ENCODE results near the gene RETREG1.
"Not testable (repeated sequence)": the region's sequence is repeated elsewhere in the genome, so short reads cannot be mapped to it uniquely, and the experiment has no call there.

Gene RETREG1

DNA sequence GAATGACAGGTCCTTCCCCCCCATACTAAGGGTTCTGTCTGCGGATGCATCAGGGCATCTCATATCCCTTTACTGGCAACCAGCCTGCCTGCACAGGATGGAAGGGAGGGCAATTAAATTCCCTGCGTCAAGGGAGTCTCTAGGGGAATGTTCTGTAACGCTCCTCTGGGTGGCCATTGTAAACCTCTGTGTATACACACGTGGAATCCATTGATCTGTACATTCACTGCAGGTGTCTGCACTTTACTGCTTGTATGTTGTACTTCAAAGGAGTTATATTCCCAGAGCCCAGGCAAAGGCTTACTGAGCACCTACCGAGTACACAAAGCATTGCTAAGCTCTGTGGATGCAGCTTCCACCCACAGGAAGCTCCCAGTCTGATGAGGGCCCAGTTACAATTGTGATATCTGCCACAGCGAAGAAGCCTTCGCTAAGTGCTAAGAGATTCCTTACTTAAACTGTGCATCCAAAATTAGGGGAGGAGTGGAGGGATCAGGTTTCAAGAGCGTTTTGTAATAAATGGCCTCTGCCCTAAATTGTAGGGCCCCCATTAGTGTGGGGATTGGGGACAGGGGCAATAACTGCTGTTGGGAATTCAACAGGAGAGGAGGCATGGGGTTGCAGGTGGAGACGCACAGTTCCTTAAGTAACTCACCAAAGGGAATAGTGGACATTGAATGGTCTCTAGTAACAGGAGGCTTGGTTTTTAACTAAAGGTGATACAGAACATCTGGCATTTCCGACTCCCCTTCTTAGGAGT, 1.5 kb upstream of the RETREG1 start:
- intact Hi-C loops (cut with DNase I) = loop anchor here (5.0 kb wide), 2 partner anchors 41 to 71 kb away; no protein-coding TSS in a partner anchor

DNA sequence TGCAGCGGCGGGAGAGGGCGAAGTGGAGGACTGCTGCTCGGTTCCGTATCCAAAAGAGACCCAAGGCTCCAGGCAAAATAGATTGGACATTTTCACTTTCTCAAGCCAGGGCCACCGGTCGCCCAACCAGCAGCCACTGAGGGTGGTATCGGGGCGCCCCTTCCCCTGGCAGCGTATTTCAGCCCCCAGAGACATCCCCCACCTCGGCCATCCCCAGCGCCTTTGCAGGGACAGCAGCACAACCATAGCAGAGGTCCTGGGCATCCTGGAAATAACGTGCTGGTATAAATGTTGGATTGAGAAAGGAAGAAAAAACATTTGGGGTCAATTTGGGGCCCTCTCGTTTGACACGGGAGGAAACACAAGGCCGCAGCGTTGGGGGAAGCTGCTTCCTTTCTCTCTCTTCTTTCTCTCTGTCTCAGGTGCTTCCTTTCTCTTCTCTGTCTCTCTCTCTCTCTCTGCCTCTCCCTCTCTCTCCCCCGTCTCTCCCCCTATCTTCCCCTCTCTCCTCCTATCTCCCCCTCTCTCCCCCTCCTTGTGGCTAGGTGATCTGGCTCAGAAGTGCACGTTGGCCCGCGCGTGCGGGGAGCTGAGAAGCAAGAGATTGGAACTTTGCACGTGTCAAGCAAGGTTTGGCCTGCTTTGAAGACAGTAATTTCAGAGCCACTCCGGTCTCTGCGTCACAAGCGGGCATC, 624 bp upstream of the RETREG1 start:
- peak in 3 of 10 donors; percentile 54 to 81 (median 78) for DNase-seq
- intact Hi-C loops (cut with DNase I) = loop anchor here (5.0 kb wide), 2 partner anchors 40 to 70 kb away; no protein-coding TSS in a partner anchor

More for the DNA sequence above, 1.5 kb upstream of the RETREG1 start:
- no peak for DNase-seq

DNA sequence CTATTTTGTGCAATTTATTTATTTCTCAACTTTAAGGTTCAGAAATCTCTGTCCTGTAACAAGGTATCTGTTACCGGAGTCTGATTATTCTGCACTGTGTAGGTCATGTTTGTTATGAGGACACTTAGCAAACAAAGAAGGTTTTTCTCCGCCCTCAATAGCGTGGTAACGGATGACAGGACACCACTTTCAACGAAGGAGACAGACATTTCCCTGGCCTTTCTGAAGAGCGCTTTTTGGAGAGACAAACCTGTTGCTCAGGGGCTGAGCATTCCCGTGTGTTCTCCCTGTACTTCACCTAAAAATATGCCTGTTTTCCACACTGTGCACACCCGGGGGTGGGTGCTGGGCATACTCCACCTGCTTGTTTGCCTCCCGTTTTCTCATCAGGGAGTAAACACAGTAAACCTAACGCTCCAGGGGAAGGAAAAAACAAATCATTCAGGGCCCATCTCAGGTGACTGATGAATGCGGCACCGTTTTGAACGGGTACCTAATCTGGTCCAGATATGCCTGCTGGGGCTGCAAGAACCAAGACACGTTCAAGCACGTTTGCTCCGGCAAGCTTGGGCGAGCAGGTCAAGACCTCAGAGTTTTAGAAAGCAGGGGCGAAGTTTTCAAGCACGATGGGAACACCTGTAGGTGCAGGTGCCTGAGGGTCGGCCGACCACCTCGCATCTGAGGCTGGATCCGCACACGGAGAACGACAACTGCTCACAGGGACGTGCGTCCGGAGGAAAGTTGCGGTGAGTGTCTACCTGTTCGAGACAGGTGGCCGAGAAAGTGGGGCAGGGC, 859 bp downstream of the RETREG1 start:
- intact Hi-C loops (cut with DNase I) = loop anchor here (5.0 kb wide), 2 partner anchors 39 to 69 kb away; no protein-coding TSS in a partner anchor

DNA sequence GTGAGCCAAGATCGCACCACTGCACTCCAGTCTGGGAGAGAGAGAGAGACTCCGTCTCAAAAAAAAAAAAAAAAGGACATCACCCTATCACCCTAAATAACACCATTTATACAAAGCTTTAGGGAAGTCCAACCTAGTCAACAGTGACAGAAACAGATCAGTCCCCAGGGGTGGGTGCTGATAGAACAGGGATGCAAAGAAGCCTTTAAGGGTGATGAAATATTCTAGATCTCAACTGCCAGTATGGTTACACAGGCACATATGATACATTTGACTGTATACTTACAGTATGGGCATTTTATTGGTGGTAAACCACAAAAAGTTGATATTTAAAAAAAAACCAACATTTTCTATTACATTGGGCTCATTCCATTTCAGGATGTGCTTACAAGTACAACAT, 4.8 kb downstream of the RETREG1 start:
- DNase-seq = no peak
- intact Hi-C loops (cut with DNase I) = no loop called here

More for the DNA sequence above, 859 bp downstream of the RETREG1 start:
- no peak for DNase-seq

DNA sequence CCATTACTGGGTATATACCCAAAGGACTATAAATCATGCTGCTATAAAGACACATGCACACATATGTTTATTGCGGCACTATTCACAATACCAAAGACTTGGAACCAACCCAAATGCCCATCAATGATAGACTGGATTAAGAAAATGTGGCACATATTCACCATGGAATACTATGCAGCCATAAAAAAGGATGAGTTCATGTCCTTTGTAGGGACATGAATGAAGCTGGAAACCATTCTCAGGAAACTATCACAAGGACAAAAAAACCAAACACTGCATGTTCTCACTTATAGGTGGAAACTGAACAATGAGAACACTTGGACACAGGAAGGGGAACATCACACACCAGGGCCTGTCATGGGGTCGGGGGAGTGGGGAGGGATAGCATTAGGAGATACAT, 5.9 kb downstream of the RETREG1 start:
- intact Hi-C loops (cut with DNase I) = not testable (repeated sequence)

DNA sequence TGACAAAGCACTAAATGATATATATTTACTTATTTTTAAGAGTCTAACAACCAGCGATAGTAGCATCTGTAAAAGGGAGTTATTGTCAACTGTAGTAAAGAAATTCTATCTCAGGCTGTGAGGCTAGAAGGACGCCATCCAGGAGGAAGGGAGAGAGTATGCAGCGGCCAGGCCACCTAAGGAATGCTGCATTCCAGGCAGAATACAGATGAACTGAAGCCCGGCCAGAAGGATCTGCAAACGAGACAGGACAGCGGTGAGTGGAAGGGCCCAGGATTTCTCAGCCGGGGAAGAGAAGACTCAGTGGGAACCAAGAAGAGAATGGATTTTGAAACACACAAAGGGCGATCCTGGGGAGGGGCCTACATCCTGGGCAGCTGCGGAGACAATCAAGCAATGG, 7.4 kb downstream of the RETREG1 start:
- intact Hi-C loops (cut with DNase I) = no loop called here
- DNase-seq = no peak

More for the DNA sequence above, 5.9 kb downstream of the RETREG1 start:
- not testable (repeated sequence) for DNase-seq

DNA sequence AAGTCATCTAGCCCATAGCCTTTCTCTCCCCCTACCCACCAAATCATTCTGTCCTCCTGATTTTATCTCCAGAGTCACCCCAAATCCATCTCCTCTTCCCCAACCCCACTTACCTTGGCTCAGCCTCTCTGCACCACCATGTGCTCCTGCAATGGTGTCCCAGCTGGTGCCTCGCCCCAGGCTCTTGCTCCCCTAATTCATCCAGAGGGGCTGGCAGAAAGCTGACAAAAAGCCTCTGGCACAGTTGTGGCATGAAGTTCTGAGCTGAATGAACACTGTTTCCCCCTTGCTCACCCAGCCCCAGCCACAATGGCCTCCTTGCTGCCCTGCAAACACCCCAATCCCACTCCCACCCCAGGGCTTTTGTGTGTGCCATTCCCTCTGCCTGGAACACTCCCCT, 10.2 kb downstream of the RETREG1 start:
- no peak for DNase-seq
- intact Hi-C loops (cut with DNase I) = no loop called here

DNA sequence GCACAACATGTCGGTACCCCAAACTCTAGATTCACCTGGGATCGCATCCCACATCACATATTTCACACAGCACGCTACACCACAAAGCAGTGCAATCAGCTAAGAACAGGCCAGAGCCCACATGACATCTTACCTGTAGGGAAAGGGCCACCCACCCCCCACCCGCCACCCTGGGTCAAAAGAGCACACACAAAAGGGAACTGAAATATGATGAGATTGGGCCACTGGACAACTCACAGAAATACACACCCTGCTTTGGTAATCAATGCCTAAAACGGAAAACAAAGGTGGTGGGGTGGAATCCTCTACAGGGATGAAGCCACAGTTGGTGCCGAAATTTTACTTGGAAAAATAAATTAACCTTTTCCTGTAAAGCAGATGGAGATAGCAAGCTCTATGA, 13.1 kb downstream of the RETREG1 start:
- intact Hi-C loops (cut with DNase I) = no loop called here

DNA sequence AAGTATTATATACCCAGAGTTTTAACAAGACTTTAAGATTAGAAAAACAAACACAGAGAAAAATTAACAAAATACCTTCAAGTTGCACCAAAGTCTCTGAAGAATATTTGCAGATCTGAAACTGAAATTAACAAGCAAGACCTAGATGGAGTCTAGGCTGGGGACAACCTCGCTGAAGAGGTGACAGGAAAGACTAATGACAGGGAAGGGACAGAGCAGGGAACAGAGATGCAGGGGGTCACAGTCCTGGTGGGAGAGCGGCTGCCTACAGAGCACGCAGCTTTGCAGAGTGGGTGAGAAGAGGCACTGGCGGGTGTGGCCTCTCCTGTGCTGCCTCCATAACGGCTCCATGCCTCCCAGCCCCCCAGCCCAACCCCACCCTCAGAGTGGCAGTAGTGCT, 13.5 kb downstream of the RETREG1 start:
- DNase-seq = no peak
- intact Hi-C loops (cut with DNase I) = no loop called here

More for the DNA sequence above, 13.1 kb downstream of the RETREG1 start:
- DNase-seq = no peak

DNA sequence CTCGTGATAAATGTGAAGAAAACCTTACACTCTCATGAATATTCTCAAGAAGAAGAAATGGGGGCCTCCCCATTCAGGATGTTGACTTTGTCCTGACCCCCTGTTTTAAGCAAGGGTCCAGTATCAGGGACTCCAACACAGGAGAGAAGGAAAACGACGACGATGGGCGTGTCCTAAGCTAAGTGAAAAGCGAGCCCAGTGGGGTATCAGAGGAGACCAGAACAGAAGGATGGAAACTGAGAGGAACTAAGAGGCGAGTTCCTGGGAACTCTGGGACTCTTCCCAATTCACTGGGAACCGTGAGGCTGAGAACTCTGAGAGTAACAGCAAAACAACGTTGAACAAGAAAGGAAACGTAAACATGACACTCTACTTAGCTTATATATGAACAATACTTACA, 14.6 kb downstream of the RETREG1 start:
- DNase-seq = no peak
- intact Hi-C loops (cut with DNase I) = no loop called here

DNA sequence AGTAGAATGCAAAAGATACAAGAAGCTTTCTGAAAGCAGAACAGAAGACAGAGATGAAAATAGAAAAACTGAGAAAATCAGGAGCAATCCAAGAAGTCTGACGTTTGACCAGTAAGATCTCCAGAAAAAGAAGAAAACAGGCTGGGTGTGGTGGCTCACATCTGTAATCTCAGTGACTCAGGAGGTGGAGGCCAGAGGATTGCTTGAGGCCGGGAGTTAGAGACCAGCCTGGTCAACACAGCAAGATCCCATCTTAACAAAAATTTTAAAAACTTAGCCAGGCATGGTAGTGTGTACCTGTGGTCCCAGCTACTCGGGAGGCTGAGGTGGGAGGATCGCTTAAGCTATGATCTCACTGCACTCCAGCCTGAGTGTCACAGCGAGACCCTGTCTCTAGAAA, 15.9 kb downstream of the RETREG1 start:
- intact Hi-C loops (cut with DNase I) = no loop called here
- no peak for DNase-seq

DNA sequence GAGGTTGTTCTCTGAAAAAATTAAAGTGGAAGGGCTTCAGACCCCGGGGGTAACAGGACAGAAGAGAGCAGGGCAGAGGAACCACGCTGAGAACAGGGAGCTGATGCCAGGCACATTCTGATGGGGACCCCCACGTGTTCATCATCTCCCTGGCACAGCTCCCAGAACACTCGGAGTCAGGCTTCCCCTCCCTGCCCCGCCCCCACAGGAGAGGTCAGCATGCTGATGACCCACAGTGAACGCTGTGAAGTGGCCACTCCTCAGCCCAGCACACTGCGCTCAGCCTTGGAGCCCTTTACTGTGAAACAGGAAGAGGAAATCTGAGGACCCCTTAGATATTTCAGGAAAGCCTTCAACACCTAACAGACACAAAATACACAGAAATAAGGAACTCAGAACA, 16.4 kb downstream of the RETREG1 start:
- intact Hi-C loops (cut with DNase I) = no loop called here
- DNase-seq = peak in 8 of 10 donors; percentile 56 to 96 (median 82)

DNA sequence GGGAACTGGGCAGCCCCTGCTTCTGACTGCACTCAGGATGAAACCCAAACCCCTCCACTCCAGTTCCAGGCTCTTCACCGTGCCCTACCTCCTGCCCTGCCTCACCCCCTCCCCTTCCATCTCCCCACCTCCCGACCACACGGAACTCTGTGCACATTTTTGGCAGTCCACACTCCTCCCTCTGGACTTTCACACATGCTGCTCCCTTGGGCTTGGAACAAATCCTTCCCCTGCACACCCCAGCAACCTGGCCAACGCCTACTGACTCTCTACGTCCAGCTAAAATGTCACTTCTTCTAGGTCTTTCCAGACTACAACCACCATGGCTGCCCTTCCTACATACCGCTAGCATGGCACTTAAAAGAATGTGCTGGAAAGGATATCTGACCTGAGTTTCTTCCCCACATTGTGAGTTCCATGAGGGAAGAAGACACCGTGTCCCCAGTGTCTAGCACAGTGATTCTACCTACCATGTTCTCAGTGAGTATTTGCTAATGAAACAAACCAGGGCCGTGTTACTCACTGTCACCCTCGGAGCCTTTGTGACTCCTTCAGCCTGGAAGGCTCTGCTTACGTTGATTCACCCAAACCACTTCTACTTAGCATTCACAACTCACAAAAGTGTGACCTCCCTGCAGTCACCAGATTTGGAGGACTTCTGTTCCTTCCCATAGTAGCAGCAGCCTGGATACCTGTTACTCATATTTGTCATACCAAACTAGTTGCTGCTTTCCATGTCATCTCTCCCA, 18.7 kb downstream of the RETREG1 start:
- no peak for DNase-seq
- intact Hi-C loops (cut with DNase I) = no loop called here

DNA sequence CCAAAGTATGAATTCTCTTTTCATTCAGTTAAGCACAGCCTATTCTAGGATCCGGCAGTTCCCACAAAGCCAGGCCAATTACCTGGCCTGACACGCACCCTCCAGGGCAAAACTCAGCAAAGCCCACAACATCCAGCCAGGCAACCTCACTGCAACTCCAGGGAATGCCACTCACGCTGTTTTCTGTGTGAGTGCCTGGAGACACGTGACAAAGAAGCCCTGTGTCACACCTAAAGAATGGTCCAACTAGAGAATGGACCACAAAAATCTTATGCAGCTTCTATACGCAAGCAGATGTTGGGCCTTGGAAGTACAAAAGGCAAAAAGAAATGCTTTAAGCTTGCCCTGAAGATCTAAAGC, 20.2 kb downstream of the RETREG1 start:
- intact Hi-C loops (cut with DNase I) = no loop called here
- peak in 1 of 10 donors; percentile 22 for DNase-seq

DNA sequence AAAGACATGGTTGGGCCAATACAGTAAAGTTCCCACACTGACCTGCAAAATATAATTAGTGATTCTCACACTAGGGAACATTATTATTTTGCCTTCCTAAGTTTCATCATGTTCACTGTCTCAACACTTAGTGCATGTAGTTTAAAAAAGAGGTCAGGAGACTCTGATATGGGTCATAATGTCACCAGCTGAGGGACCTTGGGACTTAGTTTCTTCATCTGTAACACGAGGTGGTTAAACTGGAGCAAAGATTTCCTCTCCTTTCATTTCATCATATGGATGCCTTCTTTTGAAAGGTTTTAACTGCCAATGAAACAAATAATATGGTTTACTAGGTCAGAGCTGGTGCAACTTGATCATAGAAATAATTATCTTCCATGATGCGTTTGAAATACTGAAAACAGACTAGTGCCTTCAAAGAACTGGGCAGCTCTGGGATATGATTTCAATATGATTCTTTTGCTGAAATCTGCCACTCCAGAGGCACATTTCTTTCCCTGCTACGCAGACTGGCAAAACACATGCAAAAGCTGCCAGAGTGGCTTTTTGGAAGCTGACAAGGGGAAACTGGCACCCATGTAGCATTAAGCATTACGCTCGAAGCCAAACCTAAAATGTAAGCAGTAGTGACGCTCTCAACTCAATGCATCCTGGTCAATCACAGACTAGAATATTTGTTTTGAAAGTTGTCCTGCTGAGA, 20.8 kb downstream of the RETREG1 start:
- intact Hi-C loops (cut with DNase I) = no loop called here
- DNase-seq = no peak

DNA sequence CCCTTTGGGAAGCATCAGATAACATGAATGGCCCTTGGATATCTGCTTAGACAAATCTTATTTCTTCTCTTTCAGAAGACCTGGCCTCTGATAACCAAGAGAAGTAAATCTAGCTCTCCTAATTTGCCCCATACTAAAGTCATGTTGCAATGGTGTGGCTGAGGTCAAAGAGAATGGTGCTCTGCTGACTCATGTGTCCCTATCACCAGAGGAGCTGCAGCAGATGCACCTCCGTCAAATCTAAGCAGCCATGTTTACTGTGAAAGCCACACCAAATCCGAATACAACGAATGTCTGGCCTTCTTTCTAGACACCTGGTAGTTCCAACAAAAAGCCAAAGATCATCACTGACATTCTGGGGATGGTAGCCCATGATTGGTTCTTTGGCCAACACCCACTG, 23.2 kb downstream of the RETREG1 start:
- intact Hi-C loops (cut with DNase I) = no loop called here
- no peak for DNase-seq

DNA sequence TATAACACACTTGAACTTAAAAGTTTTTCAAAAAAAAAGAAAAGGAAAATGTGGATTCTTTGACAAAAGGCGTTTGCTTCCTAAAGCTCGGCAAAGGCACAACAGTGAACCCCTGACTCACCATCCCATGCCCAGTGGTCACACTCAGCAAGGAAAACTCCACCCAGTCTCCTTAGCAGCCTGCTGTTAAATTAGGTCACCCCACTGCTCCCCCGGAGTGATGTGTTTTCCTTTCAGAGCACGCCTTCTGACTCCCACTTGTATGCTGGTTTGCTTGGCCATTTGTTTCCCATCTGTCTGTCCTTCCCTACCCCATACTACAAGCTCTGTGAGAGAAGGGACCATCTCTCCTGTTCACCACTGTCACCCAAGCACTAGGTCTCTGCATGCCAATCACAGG, 23.8 kb downstream of the RETREG1 start:
- intact Hi-C loops (cut with DNase I) = no loop called here
- no peak for DNase-seq

DNA sequence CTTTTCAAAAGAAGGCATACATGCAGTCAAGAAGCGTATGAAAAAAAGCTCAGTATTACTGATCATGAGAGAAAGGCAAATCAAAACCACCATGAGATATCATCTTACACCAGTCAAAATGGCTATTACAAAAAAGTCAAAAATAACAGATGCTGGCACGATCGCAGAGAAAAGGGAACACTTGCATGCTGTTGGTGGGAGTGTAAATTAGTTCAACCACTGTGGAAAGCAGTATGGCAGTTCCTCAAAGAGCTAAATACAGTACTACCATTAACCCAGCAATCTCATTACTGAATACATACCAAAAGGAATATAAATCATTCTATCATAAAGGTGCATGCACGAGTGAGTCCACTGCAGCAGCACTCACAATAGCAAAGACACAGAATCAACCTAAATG, 24.5 kb downstream of the RETREG1 start:
- DNase-seq = no peak
- intact Hi-C loops (cut with DNase I) = no loop called here

DNA sequence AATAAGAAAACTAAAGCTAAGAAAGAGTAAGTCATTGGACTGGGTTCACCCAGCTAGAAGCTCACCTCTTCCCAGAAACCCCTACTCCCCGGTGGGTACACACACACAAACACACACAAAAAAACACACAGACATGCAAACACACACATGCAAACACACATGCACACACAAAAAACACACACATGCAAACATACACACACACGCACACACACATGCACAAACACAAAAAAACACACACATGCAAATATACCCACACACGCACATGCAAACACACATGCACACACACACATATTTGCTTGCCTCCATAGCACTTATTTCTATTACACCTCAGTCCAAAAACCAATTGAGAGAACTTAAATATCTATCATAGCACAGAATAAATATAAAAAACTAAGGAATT, 26.1 kb downstream of the RETREG1 start:
- intact Hi-C loops (cut with DNase I) = no loop called here
- DNase-seq = no peak

DNA sequence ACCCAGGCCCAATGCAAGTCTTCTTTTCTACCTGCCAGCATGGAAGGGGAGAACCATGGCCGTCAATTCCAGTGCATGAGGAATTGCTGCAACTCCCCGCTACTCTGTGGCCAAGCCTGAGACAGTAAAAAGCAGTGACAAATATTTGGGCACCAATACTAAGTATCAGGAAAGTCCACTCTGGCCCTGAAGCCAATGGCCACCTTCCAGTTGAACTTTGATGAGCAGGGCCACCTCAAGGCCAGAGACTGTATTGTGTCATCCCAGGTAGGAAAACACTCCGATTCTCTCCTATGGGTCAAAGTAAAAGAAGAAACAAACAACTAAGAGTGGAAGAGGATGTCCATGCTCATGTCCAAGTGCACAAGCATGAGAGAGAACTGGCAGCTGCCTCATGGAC, 27.1 kb downstream of the RETREG1 start:
- intact Hi-C loops (cut with DNase I) = no loop called here
- no peak for DNase-seq
